Heart right ventricle (tissue), 16 donors: ENCODE data around the gene LATS1. TPM values are rescaled to one million over a fixed set of nuclear protein-coding genes. Genes with fewer than 3 reads are reported as not detected.

Source experiments
- ATAC-seq, 8 donors: fragments of 200-7000 bp; cut with Tn5 transposase; one replicate each; pipeline ENCODE4 v1.9.1; 2020; ENCODE audit warnings: mild to moderate bottlenecking in 8 of 8, moderate library complexity in 8 of 8, moderate number of reproducible peaks in 1 of 8
- DNase-seq, 2 donors: peaks; one replicate each; pipeline ENCODE4 v3.0.0-alpha.2; 2020
- H3K27ac ChIP-seq, 10 donors: fragments of 200-600 bp; sonication (generic) in 2 of 10; one replicate each; pipeline versions ENCODE4 v1.5.0 to v1.8.0; 2020 to 2022; ENCODE audit warnings: mild to moderate bottlenecking in 3 of 10
- H3K27me3 ChIP-seq, 7 donors: fragments of 200-600 bp; one replicate each; pipeline ENCODE4 v1.8.0; 2021 to 2022; ENCODE audit warnings: mild to moderate bottlenecking in 2 of 7
- H3K36me3 ChIP-seq, 9 donors: fragments of 200-600 bp; sonication (generic) in 1 of 9; one replicate each; pipeline versions ENCODE4 v1.5.0 to v1.8.0; 2020 to 2022; ENCODE audit warnings: mild to moderate bottlenecking in 2 of 9
- H3K4me1 ChIP-seq, 9 donors: fragments of 200-600 bp; sonication (generic) in 1 of 9; one replicate each; pipeline versions ENCODE4 v1.5.0 to v1.8.0; 2020 to 2022; ENCODE audit warnings: mild to moderate bottlenecking in 4 of 9
- H3K4me3 ChIP-seq, 10 donors: fragments of 200-600 bp; sonication (generic) in 2 of 10; one replicate each; pipeline versions ENCODE4 v1.5.0 to v1.8.0; 2020 to 2022; ENCODE audit warnings: mild to moderate bottlenecking in 7 of 10, moderate library complexity in 2 of 10
- H3K9me3 ChIP-seq, 11 donors: fragments of 200-600 bp in 10 of 11; sonication (generic) in 2 of 11; one replicate each; pipeline versions ENCODE4 v1.5.0 to v1.8.0; 2013 to 2022; ENCODE audit warnings: mild to moderate bottlenecking in 2 of 11, control low read depth in 1 of 11, moderate library complexity in 1 of 11
- CTCF ChIP-seq, 9 donors: fragments of 200-600 bp; sonication (generic) in 2 of 9; IDR thresholded peaks; one replicate each; pipeline versions ENCODE4 v1.5.0 to v1.8.0; 2021 to 2022; ENCODE audit warnings: antibody characterized with exemption in 9 of 9, mild to moderate bottlenecking in 5 of 9, moderate library complexity in 1 of 9
- WGBS, 2 donors: extraction: QIAGEN DNeasy Blood & Tissue Kit; methylation state at CpG; one replicate each; pipeline ENCODE4 v1.1.7; 2013; ENCODE audit warnings: inconsistent platforms in 1 of 2; 5-methylcytosine and 5-hydroxymethylcytosine counted together
- intact Hi-C, 10 donors: fragments of 100-400 bp; cut with DNase I; formaldehyde crosslinking; loops; one replicate each; pipeline versions ENCODE4 v1.11.1 to v1.14.2; 2022
- polyA plus RNA-seq, 2 donors: library from polyadenylated mRNA; stranded (reverse); fragments of 200-250 nt; gene quantifications; one replicate each; pipeline ENCODE4 v1.2.3, GENCODE V29; 2013
- total RNA-seq, 10 donors: library from RNA; stranded (reverse); fragmentation: NEBNext Ultra II Directional in 3 of 10; extraction: Animal tissue kit (Norgen Biotek cat#: 25700) in 3 of 10; gene quantifications; one replicate each; pipeline versions ENCODE4 v1.2.1 to v1.2.4, GENCODE V29; 2021 to 2023
- donor health status: Arrhythmogenic right ventricular cardiomyopathy.
- donor health status: ischemic (EF 13 %, LVEDD 7.1; RV severe dilation, severe dysfunction).
- donor health status: healthy with polysubstance abuse.
- donor health status: DM: no; HTN: yes; CAD: no.
- donor health status: DM: no; HTN: no; CAD: no.
- donor health status: ischemic (EF 25% LVEDD 6.9; RV normal size, moderate dysfunction).
- donor health status: ischemic (EF 25% LVEDD 5.7; RV mildly dilated, moderate dysfunction).
- donor health status: healthy.
- donor health status: DM: yes; HTN: yes; CAD: no.
- donor health status: Ischemic cardiomyopathy.
- donor health status: ischemic (EF 35%, LVEDD 5.7; RV mildly dilated, moderate dysfunction).
- donor health status: nonischemic (EF 11% LVEDD 7.7; RV severe dilation, severe dysfunction).
- donor health status: DM: yes; HTN: yes; CAD: no.
- donor health status: PGD.
- donor health status: ischemic (EF 29% LVEDD 5.4; RV normal size, mild dysfunction).
- donor health status: nonischemic (EF 23%, LVEDD 6.1; RV moderate dilation, normal function).

LATS1 gene
- total and polyA plus RNA-seq, 12 donors: 2.9 to 16.9 (median 12.8) TPM

DNA sequence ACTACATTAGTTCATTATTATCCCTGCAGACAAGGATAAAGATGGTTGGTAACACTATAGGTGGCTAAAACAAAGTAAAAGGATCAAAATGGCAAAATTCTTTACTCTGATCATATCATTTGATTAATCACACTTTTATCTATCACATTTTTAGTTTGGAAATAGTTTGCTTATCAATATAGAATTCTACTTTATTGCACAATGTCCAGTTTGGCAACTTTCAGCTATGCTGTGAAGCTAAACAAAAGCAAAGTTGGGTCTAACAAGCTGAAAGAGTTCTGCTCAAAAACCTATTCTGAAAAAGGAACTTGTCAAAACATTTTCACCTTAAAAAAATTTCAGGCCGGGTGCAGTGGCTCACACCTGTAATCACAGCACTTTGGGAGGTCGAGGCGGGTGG, 7.9 kb upstream of the LATS1 start:
- 93% methylated on average over 3 of the region's 3 CpGs for whole genome bisulfite sequencing, 2 donors
- no peak for ATAC-seq
- no peak for DNase-seq

GRCh38 chr6:149723771-149724417, 6.0 kb upstream of the LATS1 start:
- intact Hi-C loops: loop anchor here in 6 of 10 donors (2.0 to 10.0 kb wide), 2 partner anchors 201 to 203 kb away; partner anchors contain the start of gene RAET1G (in 5 of the 6)
- H3K36me3 ChIP-seq: peaks cover 0 to 60% (median 10%) of the 10 kb centered on the region in 9 donors
- no peaks in the 10 kb centered on the region for H3K9me3 ChIP-seq
- peaks cover 0 to 30% (median 0%) of the 10 kb centered on the region in 9 donors for H3K4me1 ChIP-seq
- H3K27me3 ChIP-seq: no peaks in the 10 kb centered on the region
- DNase-seq (peak in 1 of 2 donors; percentile 31), ATAC-seq (peak in 5 of 8 donors; percentile 81 to 87 (median 82))
- H3K27ac ChIP-seq: no peak overlapping the region
- WGBS, 2 donors: 66 to 76% methylated on average over 10 of the region's 10 CpGs
- no peak overlapping the region for H3K4me3 ChIP-seq
- TF ChIP-seq CTCF (IDR thresholded peaks at IDR 0.05): peak; percentile 42 to 80 (median 70)

More for the DNA sequence above, 7.9 kb upstream of the LATS1 start:
- H3K9me3 ChIP-seq: no peaks in the 10 kb centered on the region
- peaks cover 0 to 79% (median 21%) of the 10 kb centered on the region in 9 donors for H3K36me3 ChIP-seq
- intact Hi-C loops: loop anchor here in 5 of 10 donors (10.0 kb wide), 1 partner anchor 199 kb away; the partner anchor contains the start of gene RAET1G (in 5 of the 5)
- no peak for TF ChIP-seq CTCF (IDR thresholded peaks at IDR 0.05)
- H3K27me3 ChIP-seq: no peaks in the 10 kb centered on the region
- peaks cover 0 to 45% (median 0%) of the 10 kb centered on the region in 9 donors for H3K4me1 ChIP-seq
- no peak overlapping the region for H3K27ac ChIP-seq
- no peak overlapping the region for H3K4me3 ChIP-seq

DNA sequence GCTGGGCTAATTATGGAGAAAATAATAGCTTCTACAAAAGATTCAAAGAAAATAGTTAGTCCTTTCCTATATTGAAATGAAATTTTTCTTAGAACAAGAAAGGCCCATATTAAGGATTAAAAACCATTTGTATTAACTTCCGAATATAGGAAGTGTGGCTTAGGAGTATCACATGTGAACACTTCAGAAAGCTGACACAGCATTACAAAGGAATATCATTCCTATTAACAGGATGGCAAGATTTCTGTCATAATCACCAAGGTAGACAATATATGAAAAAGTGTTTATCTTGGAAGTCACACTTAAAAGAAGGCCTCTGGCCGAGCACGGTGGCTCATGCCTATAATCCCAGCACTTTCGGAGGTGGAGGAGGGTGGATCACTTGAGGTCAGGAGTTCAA, 5.4 kb upstream of the LATS1 start:
- Histone ChIP-seq H3K36me3 (peaks cover 0 to 54% (median 10%) of the 10 kb centered on the region in 9 donors), H3K4me1 (peaks cover 0 to 30% (median 0%) of the 10 kb centered on the region in 9 donors), H3K27ac (no peak overlapping the region), H3K9me3 (no peaks in the 10 kb centered on the region), H3K27me3 (no peaks in the 10 kb centered on the region), H3K4me3 (no peak overlapping the region)
- intact Hi-C loops: loop anchor here in 6 of 10 donors (2.0 to 10.0 kb wide), 2 partner anchors 202 to 204 kb away; partner anchors contain the start of gene RAET1G (in 5 of the 6)
- TF ChIP-seq CTCF (IDR thresholded peaks at IDR 0.05): no peak
- DNase-seq (no peak), ATAC-seq (no peak)
- 87 to 93% methylated on average over 4 of the region's 4 CpGs for WGBS, 2 donors

DNA sequence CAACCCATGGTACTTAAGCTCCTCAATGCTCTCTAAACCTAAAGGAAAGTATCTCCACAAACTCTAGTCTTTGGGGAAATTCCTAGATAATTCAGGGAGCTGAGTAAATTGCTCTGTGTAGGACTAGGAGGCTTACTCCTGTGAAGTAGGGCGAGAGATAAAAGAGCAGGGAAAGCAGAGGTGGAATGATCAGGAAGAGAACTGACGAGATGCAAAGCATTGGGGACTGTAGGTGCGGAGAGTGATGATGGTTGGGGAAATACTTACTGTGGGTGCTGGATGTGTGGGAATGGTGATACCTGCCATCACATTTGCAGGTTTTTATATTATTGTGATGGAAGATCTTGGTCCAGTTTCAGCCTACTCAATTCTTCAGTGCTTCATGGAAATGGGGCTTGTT, 1.6 kb upstream of the LATS1 start:
- ATAC-seq (no peak), DNase-seq (no peak)
- intact Hi-C loops: loop anchor here in 4 of 10 donors (5.0 to 10.0 kb wide), 4 partner anchors 72 to 208 kb away; partner anchors contain the start of genes GINM1 (in 2 of the 4), KATNA1 (in 1 of the 4) and PPIL4 (in 1 of the 4)
- H3K27me3 ChIP-seq: no peaks in the 10 kb centered on the region
- TF ChIP-seq CTCF (IDR thresholded peaks at IDR 0.05): no peak
- 94 to 97% methylated on average over 3 of the region's 3 CpGs for WGBS, 2 donors
- no peaks in the 10 kb centered on the region for H3K9me3 ChIP-seq
- H3K27ac ChIP-seq: no peak overlapping the region
- H3K36me3 ChIP-seq: peaks cover 0 to 16% (median 0%) of the 10 kb centered on the region in 9 donors
- H3K4me1 ChIP-seq: peaks cover 0 to 43% (median 24%) of the 10 kb centered on the region in 9 donors
- H3K4me3 ChIP-seq: peak overlapping the region in 1 of 10 donors; percentile 84
